ENCODE data around the gene HES6.

GRCh38 chr2:238225121-238225520, 14.7 kb downstream of the HES6 start:
- TF ChIP-seq CTCF (IDR thresholded peaks at IDR 0.05) (no peak), POLR2AphosphoS5 (IDR thresholded peaks at IDR 0.05) (no peak), EP300 (IDR thresholded peaks at IDR 0.05) (no peak), POLR2A (IDR thresholded peaks at IDR 0.05) (no peak)

Measured in upper lobe of left lung (tissue), 4 donors.